Uterus (tissue), 2 donors: ENCODE data around the gene C5.

ENCODE experiments used
- CTCF ChIP-seq, 4 experiments: fragments of 200-600 bp in 2 of 4; fragments of 450-650 bp in 2 of 4; sonication (generic) in 2 of 4; IDR thresholded peaks; one replicate each; pipeline ENCODE4 v1.5.1; 2016 to 2019; ENCODE audit warnings: antibody characterized with exemption in 4 of 4, mild to moderate bottlenecking in 2 of 4, moderate library complexity in 1 of 4
- POLR2A ChIP-seq, 2 donors: fragments of 450-650 bp; IDR thresholded peaks; one replicate each; pipeline ENCODE4 v1.6.1; 2016; ENCODE audit warnings: antibody characterized with exemption in 2 of 2, mild to moderate bottlenecking in 1 of 2, moderate library complexity in 1 of 2

DNA sequence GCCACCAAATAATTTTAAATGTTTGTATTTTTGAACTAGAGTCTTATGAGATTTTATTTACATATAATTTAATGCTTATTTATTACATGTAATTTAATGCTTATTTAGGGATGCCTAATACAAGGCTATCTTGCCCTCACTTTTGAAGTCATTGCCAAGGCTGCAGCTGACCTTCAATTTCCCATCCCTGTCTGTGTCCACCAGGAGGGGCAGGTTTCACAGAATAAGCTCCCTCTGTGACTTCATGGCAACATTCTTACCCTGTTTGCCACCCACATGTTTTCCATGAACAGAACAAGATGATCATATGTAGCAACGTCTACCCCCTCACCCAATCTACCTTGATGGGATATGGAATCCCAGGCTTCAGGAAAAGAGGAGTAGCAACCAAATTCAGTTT lies 27.0 kb downstream of the C5 start:
- TF ChIP-seq CTCF (IDR thresholded peaks at IDR 0.05) (no peak), POLR2A (IDR thresholded peaks at IDR 0.05) (no peak)
